HepG2 (cell line): ENCODE results near the gene ODR4.

Experiments used
- MTA1 ChIP-seq: sonication (generic); formaldehyde crosslinking; IDR thresholded peaks from 2 replicates; pipeline ENCODE4 v1.4.0; 2020; ENCODE audit warnings: missing genetic modification reagents, mild to moderate bottlenecking, borderline replicate concordance
- NFE2 ChIP-seq: sonication (generic); formaldehyde crosslinking; IDR thresholded peaks from 2 replicates; pipeline ENCODE4 v1.4.0; 2020; ENCODE audit warnings: missing genetic modification reagents
- NFIC ChIP-seq: IDR thresholded peaks from 2 replicates; pipeline ENCODE4 v1.6.1; 2012; ENCODE audit warnings: mild to moderate bottlenecking, low read length, inconsistent platforms
- TEAD2 ChIP-seq: sonication (generic); formaldehyde crosslinking; IDR thresholded peaks from 2 replicates; pipeline ENCODE4 v1.9.0; 2021; ENCODE audit warnings: missing genetic modification reagents
- TF ChIP-seq, protein P1 (sequence below): sonication (generic); IDR thresholded peaks from 2 replicates; pipeline ENCODE4 v1.6.1; 2016; ENCODE audit warnings: low read depth, borderline replicate concordance
- TF ChIP-seq, protein P2 (sequence below): sonication (generic); formaldehyde crosslinking; IDR thresholded peaks from 2 replicates; pipeline ENCODE4 v1.5.0; 2020; ENCODE audit warnings: mild to moderate bottlenecking, missing genetic modification reagents, moderate library complexity

DNA sequence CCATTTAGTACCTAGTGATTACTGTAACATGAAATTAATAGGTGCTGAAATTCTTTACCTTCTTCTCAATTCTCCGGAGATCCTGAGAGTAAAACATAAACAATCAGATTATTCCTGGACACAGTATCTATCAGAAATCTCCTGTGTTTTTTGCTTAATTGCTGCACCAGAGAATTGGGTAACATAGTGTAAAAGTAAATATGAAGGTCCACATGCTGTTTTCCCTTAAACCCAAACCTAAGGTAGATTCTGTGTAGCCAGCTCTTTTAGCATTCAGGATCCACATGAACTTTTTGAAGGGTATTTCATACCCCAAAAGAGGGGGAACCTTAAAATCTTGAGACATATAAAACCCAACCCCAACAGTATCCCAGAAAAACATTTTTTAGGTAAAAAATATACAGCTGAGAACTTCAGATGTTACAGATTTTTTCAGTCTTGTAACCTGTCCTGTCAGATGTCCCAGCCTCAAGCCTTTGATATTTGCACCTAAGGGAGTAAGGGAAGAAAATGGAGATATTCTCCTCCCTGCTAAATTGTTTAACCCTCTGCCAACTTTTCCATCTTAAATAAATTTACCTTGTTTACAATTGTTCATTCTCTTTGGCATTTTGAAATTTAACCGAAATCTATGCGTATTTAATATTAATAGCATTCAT lies 11.2 kb downstream of the ODR4 start:
- TF ChIP-seq, protein P1, sequence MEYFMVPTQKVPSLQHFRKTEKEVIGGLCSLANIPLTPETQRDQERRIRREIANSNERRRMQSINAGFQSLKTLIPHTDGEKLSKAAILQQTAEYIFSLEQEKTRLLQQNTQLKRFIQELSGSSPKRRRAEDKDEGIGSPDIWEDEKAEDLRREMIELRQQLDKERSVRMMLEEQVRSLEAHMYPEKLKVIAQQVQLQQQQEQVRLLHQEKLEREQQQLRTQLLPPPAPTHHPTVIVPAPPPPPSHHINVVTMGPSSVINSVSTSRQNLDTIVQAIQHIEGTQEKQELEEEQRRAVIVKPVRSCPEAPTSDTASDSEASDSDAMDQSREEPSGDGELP, result no peak
- TF ChIP-seq NFIC (no peak), MTA1 (no peak), NFE2 (CRISPR knock-in tag) (no peak), TEAD2 (no peak)
- TF ChIP-seq, protein P2, sequence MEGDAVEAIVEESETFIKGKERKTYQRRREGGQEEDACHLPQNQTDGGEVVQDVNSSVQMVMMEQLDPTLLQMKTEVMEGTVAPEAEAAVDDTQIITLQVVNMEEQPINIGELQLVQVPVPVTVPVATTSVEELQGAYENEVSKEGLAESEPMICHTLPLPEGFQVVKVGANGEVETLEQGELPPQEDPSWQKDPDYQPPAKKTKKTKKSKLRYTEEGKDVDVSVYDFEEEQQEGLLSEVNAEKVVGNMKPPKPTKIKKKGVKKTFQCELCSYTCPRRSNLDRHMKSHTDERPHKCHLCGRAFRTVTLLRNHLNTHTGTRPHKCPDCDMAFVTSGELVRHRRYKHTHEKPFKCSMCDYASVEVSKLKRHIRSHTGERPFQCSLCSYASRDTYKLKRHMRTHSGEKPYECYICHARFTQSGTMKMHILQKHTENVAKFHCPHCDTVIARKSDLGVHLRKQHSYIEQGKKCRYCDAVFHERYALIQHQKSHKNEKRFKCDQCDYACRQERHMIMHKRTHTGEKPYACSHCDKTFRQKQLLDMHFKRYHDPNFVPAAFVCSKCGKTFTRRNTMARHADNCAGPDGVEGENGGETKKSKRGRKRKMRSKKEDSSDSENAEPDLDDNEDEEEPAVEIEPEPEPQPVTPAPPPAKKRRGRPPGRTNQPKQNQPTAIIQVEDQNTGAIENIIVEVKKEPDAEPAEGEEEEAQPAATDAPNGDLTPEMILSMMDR (CRISPR knock-in tag), result no peak
